ENCODE data around the gene DPAGT1.

DNA sequence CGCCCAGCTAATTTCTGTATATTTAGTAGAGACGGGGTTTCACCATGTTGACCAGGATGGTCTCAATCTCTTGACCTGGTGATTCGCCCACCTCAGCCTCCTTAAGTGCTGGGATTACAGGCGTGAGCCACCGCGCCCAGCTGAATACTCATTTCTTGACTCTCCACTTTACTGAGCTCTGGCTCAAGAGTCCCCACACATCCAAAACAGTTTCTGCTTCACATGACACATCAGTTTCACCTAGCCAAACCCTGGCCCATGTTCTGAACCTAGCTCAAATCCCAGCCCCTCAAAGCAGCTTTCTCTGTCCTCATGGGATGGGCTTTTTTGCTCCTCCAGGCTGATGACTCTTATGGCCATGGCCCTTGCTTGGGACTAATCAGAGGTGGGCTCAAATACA is 54.4 kb downstream of the DPAGT1 start:
- no peak for TF ChIP-seq EP300 (IDR thresholded peaks at IDR 0.05)
- TF ChIP-seq POLR2A (IDR thresholded peaks at IDR 0.05; ENCODE audit: low read depth): no peak
- TF ChIP-seq, protein P1, sequence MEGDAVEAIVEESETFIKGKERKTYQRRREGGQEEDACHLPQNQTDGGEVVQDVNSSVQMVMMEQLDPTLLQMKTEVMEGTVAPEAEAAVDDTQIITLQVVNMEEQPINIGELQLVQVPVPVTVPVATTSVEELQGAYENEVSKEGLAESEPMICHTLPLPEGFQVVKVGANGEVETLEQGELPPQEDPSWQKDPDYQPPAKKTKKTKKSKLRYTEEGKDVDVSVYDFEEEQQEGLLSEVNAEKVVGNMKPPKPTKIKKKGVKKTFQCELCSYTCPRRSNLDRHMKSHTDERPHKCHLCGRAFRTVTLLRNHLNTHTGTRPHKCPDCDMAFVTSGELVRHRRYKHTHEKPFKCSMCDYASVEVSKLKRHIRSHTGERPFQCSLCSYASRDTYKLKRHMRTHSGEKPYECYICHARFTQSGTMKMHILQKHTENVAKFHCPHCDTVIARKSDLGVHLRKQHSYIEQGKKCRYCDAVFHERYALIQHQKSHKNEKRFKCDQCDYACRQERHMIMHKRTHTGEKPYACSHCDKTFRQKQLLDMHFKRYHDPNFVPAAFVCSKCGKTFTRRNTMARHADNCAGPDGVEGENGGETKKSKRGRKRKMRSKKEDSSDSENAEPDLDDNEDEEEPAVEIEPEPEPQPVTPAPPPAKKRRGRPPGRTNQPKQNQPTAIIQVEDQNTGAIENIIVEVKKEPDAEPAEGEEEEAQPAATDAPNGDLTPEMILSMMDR (IDR thresholded peaks at IDR 0.05): no peak
- no peak for TF ChIP-seq POLR2AphosphoS5 (IDR thresholded peaks at IDR 0.05)
